NCI-H226 (cell line): ENCODE measurements around the gene SAXO1.
"Not testable (repeated sequence)": the region's sequence is repeated elsewhere in the genome, so short reads cannot be mapped to it uniquely, and the experiment has no call there.

Experiments
- DNase-seq: peaks from one replicate; pipeline ENCODE4 v3.0.0-alpha.2; 2015

The SAXO1 gene, protein sequence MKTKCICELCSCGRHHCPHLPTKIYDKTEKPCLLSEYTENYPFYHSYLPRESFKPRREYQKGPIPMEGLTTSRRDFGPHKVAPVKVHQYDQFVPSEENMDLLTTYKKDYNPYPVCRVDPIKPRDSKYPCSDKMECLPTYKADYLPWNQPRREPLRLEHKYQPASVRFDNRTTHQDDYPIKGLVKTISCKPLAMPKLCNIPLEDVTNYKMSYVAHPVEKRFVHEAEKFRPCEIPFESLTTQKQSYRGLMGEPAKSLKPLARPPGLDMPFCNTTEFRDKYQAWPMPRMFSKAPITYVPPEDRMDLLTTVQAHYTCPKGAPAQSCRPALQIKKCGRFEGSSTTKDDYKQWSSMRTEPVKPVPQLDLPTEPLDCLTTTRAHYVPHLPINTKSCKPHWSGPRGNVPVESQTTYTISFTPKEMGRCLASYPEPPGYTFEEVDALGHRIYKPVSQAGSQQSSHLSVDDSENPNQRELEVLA

DNA sequence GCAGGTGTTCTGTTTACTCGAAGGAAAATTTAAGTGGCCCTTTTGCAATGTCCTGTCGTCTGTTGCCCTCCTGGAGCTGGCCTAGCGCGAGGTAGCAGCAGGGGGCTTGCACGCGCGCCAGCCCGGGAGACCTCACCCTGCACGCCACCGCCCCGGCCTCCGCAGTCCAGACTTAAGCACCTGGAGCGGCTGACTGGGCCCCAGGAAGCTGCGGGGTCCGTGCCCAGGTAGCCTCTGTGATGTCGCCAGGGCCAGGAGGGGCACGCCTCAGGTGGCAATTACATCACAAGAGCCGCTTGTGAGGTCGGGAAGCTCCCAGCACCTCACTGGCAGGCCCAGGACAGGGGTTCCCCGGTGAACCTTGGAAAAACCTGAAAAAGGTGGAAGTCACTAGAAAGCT is at the start of gene SAXO1:
Gene SAXO1 (minus strand): TSS at position 195 of the 400 bp plus-strand sequence. CDS start 301 bp downstream, outside the sequence.
- DNase-seq: no peak

DNA sequence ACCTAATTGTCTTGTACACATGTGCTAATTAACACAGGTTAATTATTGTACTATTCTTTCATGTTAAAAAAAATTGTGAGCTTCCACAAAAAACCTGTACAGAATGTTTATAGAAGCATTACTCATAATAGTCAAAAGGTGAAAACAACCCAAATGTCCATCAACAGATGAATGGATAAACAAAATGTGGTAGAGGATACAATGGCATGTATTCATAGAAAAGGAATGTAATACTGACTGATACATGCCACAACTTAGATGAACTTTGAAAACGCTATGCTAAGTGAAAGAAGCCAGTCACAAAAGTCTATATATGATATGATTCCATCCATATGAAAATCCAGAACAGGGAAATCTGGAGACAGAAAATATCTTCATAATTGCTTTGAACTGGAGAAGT is 41.8 kb upstream of the SAXO1 start:
- DNase-seq: peak; percentile 6

DNA sequence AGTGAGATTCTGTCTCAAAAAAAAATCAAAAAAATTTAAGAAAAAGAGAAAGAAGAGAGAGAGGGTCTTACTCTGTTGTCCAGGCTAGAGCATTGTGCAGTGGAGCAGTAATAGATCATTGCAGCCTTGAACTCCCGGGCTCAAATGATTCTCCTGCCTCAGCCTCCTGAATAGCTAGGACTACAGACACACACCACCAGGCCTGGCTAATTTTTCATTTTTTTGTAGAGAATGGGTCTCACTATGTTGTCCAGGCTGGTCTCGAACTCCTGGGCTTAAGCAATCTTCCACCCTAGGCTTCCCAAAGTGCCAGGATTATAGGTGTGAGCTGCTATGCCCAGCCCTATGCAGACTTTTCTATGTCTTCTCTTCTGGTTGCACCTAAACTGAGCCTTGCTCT is 41.2 kb upstream of the SAXO1 start:
- DNase-seq: no peak

DNA sequence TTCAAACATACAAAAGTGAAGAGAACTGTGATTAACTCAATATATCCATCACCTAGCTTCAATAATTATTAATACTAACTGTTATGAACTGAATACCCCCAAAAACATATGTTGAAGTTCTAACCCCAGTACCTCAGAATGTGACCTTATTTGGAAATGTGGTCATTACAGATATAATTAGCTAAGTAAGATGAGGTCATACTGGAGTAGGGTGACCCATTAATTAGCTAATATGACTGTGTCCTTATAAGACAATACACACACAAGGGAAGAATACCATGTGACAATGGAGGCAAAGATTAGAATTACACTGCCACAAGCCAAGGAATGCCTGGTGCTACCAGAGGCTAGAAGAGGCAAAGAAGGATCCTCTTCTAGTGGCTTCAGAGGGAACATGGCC is 24.0 kb upstream of the SAXO1 start:
- no peak for DNase-seq

DNA sequence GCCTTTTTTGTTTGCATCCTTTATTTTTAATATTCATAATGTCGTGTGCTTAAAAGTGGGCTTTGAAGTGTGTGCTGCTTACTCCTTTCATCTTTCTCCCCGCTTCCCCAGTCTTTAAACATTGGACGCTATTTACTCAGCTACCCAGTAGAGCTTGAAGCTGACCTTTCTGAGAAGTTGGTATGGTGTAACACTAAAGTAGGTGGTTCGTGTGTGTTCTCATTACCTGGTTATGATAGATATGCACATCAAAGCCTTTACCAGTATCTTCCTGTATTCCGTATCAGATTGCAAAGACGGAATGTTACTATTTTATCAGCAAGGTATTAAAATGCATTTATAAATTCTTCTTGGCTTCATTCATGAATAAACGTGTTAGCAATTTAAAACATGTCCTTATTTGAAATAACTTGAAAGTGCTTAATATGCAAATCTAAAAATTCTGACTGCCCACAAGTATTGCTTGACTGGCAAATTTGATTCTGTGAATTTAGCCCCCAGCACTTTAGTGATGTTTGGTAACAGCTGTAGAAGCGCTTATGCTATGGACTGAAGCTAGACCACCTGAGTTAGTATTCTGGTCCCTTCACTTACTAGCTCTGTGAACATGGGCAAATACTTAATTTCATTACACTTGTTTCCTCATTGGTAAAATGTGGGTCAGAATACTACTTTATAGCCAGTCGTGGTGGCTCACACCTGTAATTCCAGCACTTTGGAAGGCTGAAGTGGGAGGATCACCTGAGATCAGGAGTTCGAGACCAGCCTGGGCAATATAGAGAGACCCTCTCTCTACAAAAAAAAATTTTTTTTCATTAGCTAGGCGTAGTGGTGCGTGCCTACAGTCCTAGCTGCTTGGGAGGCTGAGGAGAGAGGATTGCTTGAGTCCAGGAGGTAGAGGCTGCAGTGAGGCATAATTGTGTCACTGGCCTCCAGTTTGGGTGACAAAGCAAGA is 17.9 kb upstream of the SAXO1 start:
- no peak for DNase-seq

DNA sequence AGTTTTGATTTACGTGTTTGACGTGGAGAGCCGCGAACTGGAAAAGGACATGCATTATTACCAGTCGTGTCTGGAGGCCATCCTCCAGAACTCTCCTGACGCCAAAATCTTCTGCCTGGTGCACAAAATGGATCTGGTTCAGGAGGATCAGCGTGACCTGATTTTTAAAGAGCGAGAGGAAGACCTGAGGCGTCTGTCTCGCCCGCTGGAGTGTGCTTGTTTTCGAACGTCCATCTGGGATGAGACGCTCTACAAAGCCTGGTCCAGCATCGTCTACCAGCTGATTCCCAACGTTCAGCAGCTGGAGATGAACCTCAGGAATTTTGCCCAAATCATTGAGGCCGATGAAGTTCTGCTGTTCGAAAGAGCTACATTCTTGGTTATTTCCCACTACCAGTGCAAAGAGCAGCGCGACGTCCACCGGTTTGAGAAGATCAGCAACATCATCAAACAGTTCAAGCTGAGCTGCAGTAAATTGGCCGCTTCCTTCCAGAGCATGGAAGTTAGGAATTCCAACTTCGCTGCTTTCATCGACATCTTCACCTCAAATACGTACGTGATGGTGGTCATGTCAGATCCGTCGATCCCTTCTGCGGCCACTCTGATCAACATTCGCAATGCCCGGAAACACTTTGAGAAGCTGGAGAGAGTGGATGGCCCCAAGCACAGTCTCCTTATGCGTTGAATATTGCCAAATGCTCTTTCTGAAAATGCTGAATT is 17.1 kb upstream of the SAXO1 start:
- no peak for DNase-seq

DNA sequence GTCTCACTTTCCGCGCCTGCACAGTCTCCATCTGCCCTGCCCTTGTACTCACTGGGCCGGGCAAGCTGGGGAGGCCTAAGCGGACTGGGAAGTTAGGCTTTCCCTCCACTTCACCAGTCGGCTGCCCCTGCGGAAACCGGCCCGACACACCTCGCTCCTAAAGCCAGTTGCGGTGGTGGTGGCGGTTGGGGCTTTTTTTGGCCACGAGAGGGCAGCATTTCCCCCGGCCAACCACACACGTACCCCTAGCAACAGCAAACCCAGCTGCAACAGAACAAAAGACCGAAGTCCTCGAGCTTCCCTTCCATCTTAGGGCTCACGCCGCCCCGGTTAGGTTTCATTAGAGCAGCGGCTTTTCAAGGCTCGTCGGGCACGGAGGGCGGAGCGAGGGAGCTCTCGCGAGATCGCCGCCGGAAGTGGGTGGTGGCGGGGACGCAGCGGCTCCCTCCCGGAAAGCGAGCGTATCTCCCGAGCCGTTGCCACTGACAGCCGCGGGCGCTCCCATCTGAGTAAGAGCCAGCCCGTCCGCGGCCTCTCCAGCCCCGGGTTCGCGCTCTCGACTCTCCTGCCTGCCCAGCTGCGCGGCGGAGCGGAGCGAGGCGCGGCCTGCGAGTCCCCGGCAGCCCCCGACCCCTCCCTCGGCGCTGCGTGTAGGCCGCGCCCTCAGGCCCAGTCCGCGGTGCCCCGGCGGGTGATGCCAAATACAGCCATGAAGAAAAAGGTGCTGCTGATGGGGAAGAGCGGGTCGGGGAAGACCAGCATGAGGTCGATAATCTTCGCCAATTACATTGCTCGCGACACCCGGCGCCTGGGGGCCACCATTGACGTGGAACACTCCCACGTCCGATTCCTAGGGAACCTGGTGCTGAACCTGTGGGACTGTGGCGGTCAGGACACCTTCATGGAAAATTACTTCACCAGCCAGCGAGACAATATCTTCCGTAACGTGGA is 16.2 kb upstream of the SAXO1 start, which contains the start of gene RRAGA:
Gene RRAGA (plus strand): TSS at position 462 of the 951 bp plus-strand sequence. CDS start 233 bp downstream, at position 695.
- peak; percentile 92 for DNase-seq

DNA sequence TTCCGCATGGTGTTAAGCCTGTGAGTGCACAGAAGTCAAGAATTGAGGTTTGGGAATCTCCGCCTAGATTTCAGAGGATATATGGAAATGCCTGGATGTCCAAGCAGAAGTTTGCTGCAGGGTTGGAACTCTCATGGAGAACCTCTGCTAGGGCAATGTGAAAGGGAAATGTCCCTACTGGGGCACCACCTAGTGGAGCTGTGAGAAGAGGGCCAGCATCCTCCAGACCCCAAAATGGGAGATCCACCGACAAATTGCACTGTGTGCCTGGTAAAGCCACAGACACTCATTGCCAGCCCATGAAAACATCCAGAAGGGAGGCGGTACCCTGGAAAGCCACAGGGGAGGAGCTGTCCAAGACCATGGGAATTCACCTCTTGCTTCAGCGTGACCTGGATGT is 3.6 kb upstream of the SAXO1 start:
- no peak for DNase-seq

DNA sequence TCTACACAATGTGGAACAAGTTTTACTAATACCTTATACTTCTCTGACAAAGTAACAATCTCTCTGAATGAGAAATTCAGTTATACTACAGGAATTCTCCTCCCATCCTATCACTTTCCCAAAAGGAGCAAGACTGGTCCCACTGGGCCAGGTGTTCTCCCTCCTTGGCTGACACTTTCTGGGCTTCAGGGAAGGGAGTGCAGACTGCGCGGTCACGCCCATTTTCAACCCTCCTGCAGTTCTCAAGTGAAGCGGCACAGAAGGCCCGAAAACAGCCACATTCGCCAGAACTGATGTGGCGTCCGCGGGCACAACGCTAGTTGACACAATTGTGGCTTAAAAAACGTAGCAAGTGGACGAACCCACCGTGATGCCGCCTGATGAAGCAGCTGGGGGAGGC is 603 bp downstream of the SAXO1 start:
- no peak for DNase-seq

DNA sequence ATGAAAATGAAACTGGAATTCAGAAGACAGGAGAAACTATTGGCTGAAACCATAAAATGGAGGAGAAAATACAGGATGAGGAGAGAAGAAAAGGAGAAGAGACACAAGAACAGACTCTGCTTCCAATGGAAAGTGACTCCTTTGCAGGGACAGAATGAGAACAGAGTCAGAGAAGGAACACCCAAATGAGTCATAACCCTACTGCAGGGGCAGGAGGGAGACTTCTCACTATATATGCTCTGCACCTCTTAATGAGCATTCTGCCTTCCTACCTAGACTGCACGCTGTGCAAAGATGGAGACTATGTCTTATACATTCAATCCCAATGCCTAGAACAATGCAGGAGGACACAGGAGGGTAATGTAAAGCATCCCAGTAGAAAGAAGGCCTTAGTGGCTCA is 2.1 kb downstream of the SAXO1 start:
- no peak for DNase-seq

DNA sequence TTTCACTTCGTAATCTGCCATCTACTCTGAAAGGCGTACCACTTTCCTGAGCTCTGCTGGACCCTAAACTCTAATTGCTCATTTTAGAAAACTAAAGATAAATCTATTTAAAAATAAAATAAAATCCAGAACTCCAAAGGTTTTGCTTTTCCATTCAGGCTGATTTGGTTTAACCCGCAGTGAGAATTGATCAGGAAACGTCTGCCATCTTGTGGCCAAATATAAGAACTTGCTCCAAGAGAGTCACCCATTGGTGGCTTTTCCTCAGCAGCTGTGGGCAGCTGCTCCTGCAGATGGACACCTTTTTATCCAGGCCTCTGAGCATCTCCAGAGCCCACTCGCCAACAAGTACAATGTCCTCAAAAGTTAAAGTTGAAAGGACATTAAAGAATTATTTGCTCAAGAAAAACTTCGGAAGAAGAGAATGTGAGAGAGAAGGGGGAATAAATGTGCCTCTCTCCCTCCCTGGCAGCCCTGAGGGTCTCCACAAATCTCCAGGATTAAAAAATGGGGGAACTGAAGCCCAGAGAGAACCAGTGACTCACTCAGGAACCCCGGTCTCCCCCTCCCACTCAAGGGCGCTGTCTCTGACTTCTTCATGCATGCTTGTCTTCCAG is 4.1 kb downstream of the SAXO1 start:
- no peak for DNase-seq

DNA sequence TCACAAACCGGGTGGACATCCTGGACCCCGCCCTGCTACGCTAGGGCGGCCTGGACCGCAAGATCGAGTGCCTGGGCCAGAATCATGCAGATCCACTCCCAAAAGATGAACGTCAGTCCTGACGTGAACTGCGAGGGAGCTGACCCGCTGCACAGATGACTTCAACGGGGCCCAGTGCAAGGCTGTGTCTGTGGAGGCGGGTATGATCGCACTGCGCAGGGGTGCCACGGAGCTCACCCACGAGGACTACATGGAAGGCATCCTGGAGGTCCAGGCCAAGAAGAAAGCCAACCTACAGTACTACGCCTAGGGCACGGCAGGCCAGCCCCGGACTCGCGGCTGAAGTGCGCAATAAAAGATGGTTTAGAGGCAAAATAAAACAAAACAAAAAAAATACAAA is 5.2 kb downstream of the SAXO1 start:
- DNase-seq: no peak

DNA sequence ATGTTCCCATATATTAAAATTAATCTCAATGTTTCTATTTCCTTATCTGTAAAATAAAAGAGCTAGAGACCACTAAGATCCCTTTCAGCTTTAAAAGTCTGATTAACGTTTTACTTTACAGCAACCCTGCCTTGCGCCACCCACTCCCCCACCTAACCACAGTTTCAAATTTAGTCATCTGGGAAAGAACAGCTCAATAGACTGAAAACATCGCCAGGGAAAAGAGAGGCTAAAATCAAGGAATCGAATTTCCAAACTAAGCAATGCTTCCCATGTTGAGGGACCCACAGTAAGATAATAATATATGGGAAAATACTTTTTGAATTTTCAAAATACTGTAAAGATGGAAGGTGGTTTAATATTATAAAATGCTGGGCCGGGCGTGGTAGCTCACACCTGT is 6.6 kb downstream of the SAXO1 start:
- no peak for DNase-seq

DNA sequence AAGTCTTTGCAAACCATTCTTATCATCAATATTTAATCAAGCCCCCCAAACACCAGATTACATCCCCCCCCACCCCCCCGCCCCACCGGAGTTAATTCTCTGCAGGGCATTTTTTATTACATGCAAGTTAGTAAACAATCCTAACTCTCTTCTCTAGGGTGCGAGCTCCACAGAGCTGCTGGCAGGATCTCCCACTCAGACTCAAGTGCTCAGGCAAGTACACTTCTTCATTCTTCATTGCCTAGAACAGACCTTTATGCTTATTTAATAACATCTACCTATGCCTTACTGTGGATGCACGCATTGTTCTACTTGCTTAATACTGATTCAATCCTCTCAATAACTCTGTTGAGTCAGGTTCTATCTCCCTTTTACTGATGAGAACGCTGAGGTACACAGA is 9.9 kb downstream of the SAXO1 start:
- no peak for DNase-seq

DNA sequence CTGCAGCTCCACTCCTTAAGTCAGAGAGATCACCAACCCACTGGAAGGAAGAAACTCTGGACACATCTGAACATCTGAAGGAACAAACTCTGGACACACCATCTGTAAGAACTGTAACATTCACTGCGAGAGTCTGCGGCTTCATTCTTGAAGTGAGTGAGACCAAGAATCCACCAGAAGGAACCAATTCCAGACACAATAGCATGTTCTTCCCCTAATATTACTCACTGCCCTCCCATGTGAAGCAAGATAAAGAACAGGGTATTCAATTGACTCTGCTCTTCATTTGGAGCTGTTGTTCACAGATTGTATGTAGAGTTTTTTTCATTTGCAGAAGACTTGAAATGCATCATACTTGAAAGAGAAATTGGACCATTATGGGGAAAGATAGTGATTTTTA is 10.8 kb downstream of the SAXO1 start:
- no peak for DNase-seq

DNA sequence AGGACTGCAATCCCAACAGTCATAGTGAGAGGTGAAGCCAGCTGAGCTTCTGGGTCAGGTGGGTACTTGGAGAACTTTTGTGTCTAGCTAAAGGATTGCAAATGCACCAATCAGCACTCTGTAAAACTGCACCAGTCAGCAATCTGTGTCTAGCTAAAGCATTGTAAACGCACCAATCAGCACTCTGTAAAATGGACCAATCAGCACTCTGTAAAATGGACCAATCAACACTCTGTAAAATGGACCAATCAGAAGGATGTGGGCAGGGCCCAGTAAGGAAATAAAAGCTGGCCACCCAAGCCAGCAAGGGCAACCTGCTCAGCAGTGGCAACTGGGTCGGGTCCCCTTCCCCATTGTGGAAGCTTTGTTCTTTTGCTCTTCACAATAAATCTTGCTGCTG is 11.4 kb downstream of the SAXO1 start:
- not testable (repeated sequence) for DNase-seq

DNA sequence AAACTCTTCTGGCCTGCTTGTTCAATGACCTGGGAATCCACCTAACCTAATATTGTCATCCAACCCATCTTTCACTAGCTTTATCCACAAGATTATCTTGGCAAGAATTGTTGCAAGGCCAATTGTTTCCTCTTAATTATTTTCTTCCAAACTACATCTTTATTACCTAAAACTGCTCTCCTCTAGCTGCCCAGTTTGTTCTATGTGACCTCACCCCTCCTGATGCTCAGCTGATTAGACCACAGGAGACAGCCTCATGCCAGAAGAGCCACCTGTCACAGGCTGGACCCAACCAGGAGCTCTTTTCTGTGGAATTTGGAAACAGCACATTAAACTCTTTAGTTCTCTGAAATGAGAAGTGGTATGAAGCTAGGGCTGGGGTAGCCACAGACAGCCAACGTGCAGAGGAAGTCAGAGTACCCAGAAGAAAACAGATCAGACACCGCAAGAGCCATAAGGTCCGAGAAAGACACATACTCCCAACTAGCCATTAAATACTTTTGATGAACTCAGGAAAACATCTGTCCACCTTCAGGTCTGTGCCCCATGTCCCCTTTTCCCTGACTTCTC is 12.0 kb downstream of the SAXO1 start:
- DNase-seq: no peak

DNA sequence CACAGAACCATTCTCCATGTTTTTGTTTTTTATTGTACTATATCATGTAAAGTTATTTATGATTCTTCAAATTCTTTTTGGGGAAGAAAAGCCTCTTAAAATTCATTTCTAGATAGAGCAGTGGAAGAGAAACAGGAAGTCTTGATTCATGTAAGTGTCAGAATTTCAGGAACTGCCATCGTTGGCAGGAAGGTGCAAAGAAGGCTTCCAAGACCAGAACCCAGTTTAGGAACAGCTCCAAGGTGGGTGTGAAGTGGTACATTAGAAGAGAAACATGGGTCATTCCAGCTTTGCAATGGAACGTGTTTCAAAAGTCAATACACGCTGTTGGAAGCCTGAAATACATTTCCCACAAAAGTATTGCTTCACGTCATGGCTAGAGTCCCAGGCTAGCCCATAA is 14.8 kb downstream of the SAXO1 start:
- no peak for DNase-seq

DNA sequence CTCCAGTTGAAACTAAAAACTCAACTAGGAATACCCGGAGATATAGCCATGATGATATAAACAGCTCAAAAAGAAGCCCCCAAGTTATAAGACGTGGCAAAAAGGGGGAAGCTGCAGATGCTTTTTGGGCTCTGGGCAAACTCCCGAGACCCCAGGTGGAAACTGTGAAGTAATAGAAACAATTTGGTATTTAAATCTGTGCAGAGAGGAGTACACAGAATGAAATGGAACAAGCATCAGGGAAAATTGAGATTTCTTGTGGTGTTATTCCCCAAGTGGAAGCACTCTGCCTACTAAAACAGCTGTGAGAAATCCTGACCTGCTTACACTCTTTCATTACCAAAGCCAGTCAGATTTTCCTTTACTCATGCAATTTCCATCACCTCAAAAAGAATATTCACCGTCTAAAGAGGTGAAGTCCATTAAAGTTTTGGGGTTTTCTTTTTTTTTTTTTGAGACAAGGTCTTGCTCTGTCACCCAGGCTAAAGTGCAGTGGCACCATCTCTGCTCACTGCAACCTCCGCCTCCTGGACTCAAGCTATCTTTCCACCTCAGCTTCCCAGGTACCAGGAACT is 23.5 kb downstream of the SAXO1 start:
- DNase-seq: no peak

DNA sequence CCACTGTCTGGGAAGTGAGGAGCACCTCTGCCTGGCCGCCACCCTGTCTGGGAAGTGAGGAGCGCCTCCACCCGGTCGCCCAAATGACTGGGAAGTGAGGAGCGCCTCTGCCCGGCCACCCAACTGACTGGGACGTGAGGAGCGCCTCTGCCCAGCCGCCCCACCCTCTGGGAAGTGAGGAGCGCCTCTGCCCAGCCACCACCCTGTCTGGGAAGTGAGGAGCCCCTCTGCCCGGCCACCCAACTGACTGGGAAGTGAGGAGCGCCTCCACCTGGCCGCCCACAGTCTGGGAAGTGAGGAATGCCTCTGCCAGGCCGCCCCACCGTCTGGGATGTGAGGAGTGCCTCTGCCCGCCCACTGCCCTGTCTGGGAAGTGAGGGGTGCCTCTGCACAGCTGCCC is 32.9 kb downstream of the SAXO1 start:
- DNase-seq: no peak
